NCI-H446 (cell line): ENCODE data around the gene MED27.
A peak's percentile ranks its signal among the peaks of the same experiment; 100 is the strongest.

Source experiments
- DNase-seq, 2 experiments: peaks; one replicate each; lab custom pipeline; 2025; lab: John Stamatoyannopoulos, UW

MED27 gene

DNA sequence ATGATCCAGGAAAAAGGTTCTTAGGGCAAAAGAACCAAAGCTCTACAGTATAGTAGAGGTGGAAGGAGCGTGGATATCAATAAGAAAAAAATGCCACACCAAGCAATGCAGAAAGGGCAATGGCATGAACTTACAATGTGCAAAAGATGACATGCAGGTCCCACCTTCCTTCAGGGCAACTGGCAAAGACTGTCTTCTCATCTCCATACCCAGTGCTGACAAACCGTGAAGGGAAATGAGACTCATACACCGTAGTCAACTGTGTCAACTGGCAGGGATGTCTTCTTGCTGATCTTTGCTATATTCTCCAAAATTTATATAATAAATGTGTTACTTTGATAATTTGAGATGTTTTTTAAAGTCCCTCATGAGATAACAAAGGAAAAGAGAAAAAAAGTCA is 36.0 kb downstream of the MED27 start:
- DNase-seq = no peak

DNA sequence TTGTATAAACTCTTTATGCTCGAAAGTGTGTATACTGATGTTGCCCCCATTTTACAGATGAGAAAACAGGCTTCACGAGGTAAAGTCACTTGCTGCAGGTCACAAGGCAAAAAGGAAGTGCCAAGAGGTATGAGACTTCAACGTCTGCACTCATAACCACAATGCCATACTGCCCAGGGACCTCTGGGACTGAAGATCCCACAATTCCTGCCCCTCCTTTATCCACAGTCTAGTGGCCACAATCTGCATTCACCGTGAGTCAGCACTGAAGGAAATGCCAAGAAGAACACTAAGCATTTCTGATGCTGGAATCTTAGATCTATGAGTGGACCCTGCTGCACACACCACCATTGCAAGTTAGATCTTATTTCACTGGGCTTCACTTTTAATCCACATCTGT is 37.3 kb downstream of the MED27 start:
- peak in 1 of 2 experiments; percentile 9 for DNase-seq

DNA sequence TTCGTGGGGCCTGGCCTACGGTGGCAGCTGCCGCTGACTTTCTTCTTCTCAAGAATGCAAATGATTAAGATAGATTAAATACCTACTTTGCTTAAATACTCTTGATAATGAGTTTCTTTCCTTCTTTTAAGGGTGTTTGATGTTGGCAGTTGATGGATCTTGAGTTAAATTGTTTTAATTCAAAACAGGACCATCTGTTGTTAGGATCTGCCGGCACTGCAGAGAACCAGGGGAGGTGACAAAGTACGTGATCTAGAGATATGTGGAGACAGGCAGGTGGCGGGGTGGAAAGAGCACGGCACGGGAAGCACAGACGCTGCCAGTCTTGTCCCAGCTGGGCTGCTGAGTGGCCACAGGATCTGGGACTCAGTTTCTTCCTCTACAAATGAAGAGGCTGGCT is 37.9 kb downstream of the MED27 start:
- DNase-seq = no peak

DNA sequence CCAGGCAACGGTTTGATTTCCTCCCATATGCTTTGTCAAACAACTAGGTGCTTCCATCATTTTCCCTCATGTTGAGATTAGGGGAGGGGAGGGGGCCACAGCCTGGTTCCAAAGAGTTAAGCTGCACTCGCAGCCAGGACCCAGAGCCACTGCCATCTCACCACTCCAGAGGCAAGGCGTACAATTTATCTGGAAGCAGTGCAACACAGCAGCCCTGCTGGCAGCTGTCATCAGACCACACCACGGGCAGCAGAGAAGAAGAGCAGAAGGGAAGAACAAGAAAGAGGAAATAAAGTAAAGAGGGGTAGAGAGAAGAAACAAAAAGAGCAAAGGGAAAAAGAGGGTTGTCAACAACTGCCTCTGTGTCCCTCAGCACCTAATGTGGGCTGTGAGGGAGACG is 38.9 kb downstream of the MED27 start:
- DNase-seq = peak; percentile 37 to 49

DNA sequence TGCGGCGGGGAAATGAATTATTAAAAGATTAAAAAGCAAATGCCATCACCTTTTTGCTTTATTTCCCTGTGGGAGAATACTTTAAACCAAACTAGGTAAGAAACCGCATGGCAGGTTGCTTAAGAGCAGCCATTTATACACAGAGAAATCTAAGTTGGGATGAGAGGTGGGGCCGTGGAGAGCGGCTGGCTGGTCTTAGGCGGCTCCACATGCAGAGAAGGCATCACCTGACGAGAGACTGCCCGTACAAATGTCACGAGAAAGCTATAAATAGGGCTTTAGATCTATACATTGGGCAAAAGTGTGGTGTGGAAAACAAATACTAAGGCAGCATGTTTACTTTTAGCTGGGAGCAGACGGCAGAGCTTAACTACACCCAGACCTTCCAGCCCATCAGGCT is 39.4 kb downstream of the MED27 start:
- no peak for DNase-seq

DNA sequence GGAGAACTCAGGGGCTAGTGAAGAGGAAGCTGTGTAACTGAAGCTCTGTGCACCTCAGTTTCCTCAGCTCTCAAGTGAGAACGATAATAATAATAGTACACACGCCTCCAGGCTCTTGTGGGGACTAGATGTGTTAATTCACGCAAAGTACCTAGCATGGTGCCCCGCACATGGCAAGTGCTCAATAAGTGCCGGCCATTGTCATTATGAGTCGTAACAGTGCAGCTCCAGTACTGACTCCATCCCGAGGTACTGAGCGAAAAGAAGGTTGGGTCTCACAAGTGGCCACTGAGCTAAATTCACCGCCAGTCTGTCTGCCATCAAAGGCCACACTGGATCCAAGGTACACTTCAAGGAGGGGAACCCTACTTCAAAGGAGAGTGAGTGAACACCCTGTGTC is 40.4 kb downstream of the MED27 start:
- no peak for DNase-seq

DNA sequence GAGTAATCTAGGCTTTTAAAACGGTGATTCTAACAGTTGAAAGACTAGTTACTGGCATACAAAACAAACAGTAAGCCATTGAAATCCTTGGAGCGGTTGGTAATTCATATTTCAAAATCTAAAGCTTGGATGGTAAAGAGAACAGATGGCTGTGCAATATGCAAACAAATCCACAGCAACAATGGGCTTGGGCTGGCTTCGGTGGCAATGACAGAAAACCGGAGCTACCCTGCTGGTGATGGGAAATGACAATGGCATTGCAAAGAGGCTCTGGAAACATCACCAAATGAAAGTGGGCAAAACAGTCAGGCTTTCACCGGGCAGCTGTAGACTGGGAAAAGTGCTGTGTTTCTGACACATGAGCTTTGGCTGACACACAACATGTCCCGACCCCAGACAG is 42.2 kb downstream of the MED27 start:
- peak in 1 of 2 experiments; percentile 54 for DNase-seq

DNA sequence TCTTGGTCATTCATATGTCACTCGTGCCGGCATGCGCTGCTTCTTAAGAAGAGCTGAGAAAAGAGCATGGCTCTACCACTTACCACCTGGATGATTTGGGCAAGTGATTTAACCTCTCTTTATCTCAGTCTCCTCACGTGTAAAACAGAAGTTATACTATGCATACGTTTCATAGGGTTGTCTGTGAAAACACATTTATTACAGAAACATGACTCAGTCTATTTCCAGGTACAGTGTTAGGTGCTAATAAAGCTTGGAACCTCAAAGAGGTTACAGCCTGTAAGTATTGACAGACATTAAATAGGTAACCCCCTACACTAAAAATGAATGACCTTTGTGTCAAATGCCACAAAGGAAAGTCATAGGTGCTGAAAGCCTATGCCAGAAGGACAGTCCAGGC is 43.1 kb downstream of the MED27 start:
- no peak for DNase-seq

DNA sequence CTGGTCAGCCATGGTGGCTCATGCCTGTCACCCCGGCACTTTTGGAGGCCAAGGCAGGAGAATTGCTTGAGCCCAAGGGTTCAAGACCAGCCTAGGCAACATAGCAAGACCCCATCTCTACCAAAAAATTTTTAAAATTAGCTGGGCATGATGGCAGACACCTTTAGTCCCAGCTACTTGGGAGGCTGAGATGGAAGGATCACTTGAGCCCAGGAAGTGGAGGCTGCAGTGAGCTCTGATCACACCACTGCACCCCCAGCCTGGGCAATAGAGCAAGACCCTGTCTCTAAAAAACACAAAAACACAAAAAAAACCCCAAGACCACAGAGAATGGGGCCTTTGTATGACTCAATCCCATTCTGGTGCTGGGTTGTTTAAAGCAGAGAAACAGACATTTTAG is 44.0 kb downstream of the MED27 start:
- DNase-seq = no peak

DNA sequence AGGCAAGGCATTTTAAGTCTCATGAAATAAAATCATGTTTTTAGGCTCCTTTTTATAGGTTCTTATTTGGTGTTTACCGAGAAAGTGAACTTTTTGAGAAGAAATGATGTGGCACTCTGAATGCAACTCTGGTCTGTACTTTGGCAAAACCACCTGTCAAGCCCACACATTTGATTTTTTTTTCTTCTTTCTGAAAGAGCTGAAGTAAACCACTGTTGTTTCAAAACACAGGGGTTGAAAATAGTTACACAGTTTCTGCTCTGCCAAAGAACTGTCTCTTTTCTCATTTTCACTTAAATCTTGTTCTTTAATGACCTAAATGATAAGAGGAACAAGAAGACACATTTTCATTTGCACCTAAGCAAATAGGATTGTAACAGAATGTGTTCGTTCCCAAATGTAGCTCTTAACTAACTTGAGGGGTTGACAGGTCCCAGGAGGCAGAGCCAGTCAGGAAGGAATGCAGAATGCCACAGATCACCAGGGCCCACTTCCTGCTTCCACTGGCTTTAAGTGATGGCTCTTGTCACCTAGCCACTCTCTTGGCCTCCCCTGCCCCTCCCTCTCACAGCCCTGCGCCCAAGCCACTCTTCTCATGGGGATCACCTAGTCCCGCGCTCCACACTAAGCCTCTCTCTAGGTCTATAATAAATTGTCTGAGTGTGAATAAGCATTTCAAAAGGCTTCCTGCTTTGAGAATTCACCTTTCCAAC is 47.3 kb downstream of the MED27 start:
- no peak for DNase-seq

DNA sequence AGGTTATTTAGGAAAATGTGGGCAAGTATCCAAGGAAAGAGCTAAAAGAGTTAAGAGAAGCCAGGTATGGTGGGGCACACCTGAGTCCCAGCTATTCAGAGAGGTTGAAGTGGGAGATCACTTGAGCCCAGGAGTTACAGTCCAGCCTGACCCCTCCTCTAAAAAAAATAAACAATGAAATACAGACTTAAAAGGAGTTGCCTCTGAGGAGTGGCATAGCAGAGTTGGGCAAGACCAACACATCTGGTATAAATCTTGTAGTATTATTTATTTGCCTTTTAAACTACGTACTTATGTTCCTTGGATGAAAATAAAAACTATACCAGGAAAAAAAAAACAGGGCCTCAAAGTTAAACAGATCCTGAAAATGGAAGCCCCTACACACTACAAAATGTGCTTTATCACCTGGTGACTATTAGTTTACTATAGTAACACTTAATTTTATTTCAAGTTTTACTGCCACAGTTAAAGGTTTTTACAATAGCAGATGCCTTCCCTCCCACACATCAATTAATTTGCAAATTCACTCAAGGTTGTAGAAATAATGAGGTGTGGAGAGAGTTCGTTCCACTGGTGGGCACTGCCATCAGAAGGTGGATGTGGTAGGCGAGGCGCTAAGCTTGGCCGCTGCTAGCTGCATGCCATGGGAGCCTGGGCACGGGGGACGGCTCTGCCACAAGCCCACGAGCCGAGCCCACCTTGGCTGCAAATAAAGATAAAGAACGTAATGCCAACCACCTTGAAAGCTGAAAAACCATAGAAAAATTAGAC is 48.0 kb downstream of the MED27 start:
- DNase-seq = no peak

DNA sequence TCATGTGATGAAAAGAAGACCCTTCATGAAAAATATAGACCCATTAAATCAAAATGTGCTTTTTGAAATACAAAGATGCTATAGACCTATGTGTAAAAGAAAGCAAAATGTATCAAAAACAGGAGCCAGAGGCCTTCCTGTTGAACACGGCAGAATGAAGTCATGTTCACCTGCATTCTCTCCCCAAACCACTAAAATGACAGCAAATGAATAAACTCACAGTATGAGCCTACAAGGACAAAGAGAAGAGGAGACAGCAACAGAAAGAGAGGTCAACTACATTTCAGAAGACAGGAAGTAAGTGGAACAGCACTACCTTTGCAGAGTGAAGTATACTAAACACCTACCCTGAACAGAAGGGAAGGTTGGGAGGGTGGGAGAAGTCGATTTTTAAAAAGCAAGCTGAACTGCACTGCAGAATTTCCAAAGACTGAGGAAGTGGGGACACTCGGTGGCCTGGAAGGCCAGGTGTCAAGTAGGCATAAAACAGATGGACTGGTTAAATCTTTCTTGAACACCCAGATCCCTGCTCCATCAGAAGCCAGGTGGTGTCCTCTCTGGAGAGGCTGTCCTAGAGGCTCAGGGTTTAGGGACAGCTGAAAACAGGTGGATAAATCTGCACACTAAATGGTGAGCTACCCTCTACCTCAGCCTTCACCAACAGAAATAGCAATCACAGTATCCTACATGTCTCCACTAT is 48.9 kb downstream of the MED27 start:
- no peak for DNase-seq

DNA sequence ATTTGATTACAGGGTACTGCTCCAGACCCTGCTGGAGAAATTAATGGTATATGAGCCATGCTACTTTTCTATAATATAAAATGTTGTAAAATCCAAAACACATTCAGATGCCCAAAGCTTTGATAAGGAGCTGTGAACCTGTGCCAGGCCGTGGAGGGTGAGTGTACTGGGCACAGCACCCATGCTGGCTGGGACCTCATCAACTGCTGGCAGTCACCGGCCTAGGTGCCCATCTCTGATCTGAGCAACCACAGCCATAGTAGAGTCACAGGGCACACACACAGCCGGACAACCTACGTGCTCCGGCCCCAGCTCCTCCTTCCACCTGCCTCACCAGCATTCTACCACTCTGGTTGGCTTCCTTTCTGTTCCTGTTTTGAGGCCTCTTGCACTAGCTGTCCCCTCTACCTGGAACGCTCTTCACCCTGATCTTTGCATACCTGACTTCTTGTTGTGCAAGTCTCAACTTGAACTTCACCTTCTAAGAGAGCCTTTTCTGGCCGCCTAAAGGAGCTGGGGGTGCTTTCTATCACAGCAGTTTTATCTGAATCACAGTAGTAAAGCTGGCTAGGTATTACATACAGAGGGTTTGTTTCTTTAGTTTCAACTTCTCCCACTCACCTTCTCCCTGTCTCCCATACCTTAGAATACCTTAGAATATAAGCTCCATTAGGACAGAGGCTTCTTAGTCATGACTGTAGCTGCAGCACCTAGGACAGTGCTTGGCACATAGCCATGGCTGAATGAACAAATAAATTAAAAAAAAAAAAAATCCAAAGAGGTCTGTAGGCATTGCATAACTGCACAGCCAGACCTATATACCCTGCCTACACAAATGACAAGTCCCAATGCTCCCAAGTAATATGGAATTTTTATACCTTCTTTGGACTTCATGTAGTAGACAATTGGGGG is 51.7 kb downstream of the MED27 start:
- no peak for DNase-seq

DNA sequence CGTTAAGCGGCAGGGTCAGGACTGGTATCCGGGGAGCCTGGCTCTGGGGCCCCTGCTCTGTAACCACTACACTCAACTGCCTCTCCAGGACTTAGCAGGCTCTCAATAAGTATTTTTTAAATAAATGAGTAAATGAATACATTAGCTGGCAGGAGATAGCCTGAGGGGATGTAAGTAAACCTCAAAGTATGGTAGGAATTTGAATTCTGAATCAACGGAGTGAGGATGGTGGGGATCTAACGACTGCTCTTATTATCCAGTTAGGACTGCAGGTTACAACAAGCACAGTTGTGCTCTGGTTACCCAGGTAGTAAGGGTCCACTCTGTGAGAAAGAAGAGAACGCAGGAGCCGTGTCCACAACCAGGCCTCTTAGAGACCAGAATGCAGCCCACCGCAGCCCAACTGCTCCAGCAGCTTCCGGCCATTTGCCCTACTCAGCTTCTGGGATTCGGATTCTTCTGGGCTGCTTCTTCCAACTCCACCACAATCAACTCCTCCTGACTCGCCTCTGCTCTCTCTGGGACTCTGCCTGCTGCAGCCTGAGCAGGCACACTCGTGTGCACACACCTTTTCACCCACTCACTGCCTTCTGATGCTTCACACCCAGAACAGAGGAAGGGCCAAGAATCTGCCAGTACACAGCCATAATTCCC is 52.6 kb downstream of the MED27 start:
- no peak for DNase-seq

DNA sequence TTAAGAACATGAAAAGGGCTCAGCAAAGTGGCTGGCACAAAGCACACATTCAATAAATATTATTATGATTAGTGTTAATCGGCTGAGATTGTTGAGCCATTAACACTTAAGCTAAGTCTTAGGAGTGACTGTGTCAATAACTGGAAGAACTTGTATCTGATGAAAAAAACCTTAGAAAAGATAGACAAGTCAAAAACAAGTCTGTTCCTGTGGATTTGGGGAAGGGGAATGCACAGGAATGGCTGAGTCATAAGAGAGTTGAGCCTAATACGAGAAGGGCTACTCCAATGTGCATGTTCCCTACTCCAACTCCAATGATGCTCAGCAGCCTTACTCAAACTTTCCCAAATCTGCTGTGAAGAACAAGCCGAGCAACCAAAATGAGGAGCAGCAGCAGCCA is 53.9 kb downstream of the MED27 start:
- no peak for DNase-seq

DNA sequence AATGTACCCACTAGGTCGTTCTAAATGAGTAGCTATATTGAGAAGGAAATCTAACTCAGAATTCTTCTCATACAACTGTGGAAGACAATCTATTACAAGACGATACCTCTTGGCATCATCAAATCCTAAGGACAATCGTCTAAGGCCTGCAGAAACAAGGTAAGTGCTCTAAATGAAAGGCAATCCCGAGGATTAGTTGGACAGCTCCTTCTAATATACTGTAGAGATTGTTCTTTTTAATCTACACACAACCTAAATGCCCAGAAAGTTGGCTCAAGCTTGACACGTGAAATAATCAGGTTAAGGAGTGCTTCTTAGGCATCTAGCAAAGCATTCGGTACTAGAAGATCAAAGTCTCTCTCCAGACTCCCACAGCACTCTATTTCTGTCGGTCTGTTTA is 55.1 kb downstream of the MED27 start:
- no peak for DNase-seq

DNA sequence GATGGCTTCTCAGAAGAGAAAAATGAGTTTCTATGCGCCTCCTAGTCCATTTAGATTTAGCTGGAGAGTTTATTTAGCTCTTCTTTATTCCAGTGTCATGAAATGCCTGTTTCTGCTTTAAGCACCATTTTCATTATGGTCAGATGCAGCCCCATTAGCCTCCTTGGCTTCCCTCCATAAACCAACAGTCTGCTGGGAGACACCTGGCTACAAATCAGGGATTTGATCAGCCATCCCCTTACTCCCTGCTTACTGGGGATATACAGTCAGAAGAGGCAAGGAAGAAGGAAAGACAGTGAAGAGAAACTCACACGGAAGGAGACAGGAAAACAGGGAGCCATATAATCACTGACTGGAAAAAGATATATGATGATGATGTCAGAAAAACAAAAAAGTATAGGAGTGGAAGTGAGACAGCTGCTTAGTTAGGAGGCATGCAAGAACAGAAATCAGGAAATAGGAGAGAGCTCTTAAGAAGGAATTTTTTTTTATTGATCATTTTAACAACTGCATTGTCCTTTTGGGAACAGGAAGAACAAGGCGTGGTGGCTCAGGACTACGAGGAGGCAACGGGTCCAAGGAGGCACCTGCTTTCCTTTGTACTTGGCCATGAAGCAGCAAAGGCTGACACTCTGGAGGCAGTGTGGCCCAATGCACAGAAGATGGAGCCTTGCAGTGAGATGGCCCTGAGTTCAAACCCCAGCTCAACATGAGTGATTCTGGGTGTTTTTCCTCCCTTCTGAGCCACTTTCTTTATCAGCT is 56.1 kb downstream of the MED27 start:
- peak; percentile 48 to 62 for DNase-seq

DNA sequence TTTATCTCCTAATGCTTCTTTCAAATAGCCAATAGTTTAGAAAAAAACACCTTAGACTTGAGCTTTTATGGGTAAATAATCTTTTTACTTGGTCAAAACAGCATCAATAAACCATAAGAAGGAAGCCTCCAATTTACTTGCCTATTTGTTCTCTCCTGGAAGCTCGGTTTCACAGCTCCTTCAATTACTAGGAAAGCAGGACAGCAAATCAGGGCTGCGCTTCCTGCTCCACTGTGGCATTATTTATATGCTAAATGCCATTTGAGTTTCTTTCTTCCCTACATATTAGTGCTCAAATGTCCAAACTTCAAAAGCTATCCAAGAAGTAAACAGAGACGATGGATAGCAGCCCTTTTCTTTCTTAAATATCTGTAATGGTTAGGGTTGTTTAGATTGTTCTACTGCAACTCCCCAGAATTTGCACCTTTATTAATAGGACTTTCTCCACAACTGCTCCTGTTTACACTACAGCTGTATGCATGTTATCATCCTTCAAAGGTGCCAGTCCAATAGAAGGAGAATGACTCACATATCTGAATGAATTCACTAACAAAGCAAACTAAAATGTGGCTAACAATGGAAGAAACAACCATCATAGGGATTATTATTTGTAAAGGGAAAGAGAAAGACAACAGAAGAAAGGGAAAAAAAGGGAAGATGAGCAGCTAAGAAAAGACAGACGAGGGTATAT is 58.7 kb downstream of the MED27 start:
- no peak for DNase-seq

DNA sequence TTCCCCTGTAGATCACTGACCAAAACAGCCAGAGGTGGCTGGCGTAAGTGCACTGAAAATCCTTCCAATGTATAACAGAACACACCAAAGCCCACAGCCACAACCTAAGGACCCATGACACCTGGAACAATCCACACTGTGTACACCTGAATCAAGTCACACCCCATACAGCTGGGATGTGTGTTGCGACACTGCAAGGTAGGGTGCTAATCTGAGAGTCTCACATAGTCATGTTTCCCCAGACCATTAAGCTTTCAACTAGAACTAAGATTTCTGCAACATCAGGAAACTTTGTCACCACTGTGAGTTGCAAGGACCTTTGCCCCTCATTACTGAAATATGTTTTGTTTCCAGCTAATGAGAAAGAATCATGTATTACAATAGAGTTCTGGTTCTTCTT is 59.4 kb downstream of the MED27 start:
- no peak for DNase-seq

DNA sequence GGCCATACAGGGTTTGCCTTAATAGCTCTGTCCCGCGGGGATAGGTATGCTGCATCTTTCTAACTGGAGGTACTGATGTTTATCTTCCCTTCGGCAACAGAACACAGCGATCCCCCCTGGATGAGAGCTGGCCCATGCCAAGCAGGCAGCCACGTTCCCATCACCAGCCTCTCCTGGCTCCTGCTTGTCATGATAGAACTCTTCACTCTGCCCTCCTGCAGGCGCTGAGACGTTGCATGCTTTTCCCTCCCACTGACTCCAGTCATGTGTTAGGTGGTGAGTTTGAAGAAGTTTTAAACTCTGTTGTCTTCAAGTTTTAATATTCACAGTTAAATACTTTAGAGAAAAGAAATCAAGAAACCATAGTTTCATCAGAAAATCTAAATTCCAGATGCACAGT is 60.0 kb downstream of the MED27 start:
- DNase-seq = no peak
